HepG2 (cell line): ENCODE data around the gene PCYT2. TPM values are rescaled to one million over a fixed set of nuclear protein-coding genes. Genes with fewer than 3 reads are reported as not detected.

ENCODE experiments used
- AHR ChIP-seq: IDR thresholded peaks from 2 replicates; pipeline ENCODE4 v1.6.1; 2018; ENCODE audit warnings: missing genetic modification reagents, missing compliant biosample characterization
- ARHGAP35 ChIP-seq: sonication (generic); formaldehyde crosslinking; IDR thresholded peaks from 2 replicates; pipeline ENCODE4 v1.9.0; 2022; ENCODE audit warnings: mild to moderate bottlenecking, inconsistent platforms, moderate library complexity, missing genetic modification reagents, borderline replicate concordance
- ARNT2 ChIP-seq: sonication (generic); formaldehyde crosslinking; IDR thresholded peaks from 2 replicates; pipeline ENCODE4 v1.8.0; 2022; ENCODE audit warnings: mild to moderate bottlenecking, low read depth, missing genetic modification reagents, moderate library complexity
- ATF4 ChIP-seq, 2 experiments: fragments of 450-650 bp in 1 of 2; sonication (generic) in 1 of 2; formaldehyde crosslinking; IDR thresholded peaks; 2 replicates each; pipeline versions ENCODE4 v1.5.0 to v1.8.0; 2020 to 2022; ENCODE audit warnings: mild to moderate bottlenecking in 1 of 2, missing genetic modification reagents in 1 of 2
- CBFB ChIP-seq: sonication (generic); formaldehyde crosslinking; IDR thresholded peaks from 2 replicates; pipeline ENCODE4 v1.4.0; 2020; ENCODE audit warnings: missing genetic modification reagents
- EP300 ChIP-seq, 3 experiments: sonication (generic) in 1 of 3; formaldehyde crosslinking in 1 of 3; IDR thresholded peaks; 2 replicates each; pipeline versions ENCODE4 v1.5.1 to v1.6.1; 2011 to 2020; ENCODE audit warnings: low read depth in 2 of 3, low read length in 2 of 3, borderline replicate concordance in 1 of 3, improper control_type of control experiment in 1 of 3, mild to moderate bottlenecking in 1 of 3, missing genetic modification reagents in 1 of 3, moderate library complexity in 1 of 3
- HCFC1 ChIP-seq: fragments of 150-350 bp; IDR thresholded peaks from 2 replicates; pipeline ENCODE4 v1.6.1; 2014; ENCODE audit warnings: low read depth, low read length
- HIC2 ChIP-seq: sonication (generic); formaldehyde crosslinking; IDR thresholded peaks from 2 replicates; pipeline ENCODE4 v1.9.0; 2022; ENCODE audit warnings: low read depth, missing genetic modification reagents
- KAT7 ChIP-seq: IDR thresholded peaks from 2 replicates; pipeline ENCODE4 v1.6.1; 2018; ENCODE audit warnings: borderline replicate concordance, missing compliant biosample characterization
- MTF1 ChIP-seq: sonication (generic); formaldehyde crosslinking; IDR thresholded peaks from 2 replicates; pipeline ENCODE4 v1.5.0; 2020; ENCODE audit warnings: missing genetic modification reagents
- NFYB ChIP-seq: sonication (generic); formaldehyde crosslinking; IDR thresholded peaks from 2 replicates; pipeline ENCODE4 v1.4.0; 2020; ENCODE audit warnings: missing genetic modification reagents
- ZBTB43 ChIP-seq: sonication (generic); formaldehyde crosslinking; conservative IDR thresholded peaks from 2 replicates; pipeline ENCODE4 v1.4.0; 2020; ENCODE audit warnings: missing genetic modification reagents
- ZFP36 ChIP-seq: fragments of 150-350 bp; IDR thresholded peaks from 2 replicates; pipeline ENCODE4 v1.6.1; 2018; ENCODE audit warnings: borderline replicate concordance, low read length, low read depth; ENCODE audit not compliant: partially characterized antibody
- ZNF775 ChIP-seq: sonication (generic); formaldehyde crosslinking; IDR thresholded peaks from 2 replicates; pipeline ENCODE4 v1.4.0; 2020; ENCODE audit warnings: missing genetic modification reagents, mild to moderate bottlenecking, moderate library complexity, borderline replicate concordance
- ZNF891 ChIP-seq: sonication (generic); formaldehyde crosslinking; IDR thresholded peaks from 2 replicates; pipeline ENCODE4 v1.5.0; 2020; ENCODE audit warnings: mild to moderate bottlenecking, missing genetic modification reagents
- polyA plus RNA-seq, 8 experiments: library from polyadenylated mRNA; depleted of rRNA in 3 of 8; stranded (reverse) in 7 of 8; unstranded in 1 of 8; fragments of >200 nt; fragmentation: Illumina TruSeq in 4 of 8; extraction: Trizol in 4 of 8; gene quantifications; 2 replicates each; pipeline versions ENCODE4 v1.2.1 to v1.2.3, GENCODE V29; 2011 to 2016; ENCODE audit warnings: low read depth in 4 of 8, missing spikeins in 1 of 8, mixed read lengths in 1 of 8; ENCODE audit not compliant: insufficient read depth in 1 of 8
- total RNA-seq, 5 experiments: library from RNA; depleted of rRNA; stranded (reverse); fragments of >200 nt; fragmentation: Illumina TruSeq; extraction: Trizol; gene quantifications; 2 replicates each; pipeline ENCODE4 v1.2.3, GENCODE V29; 2016; ENCODE audit warnings: low read depth in 1 of 5
- TF ChIP-seq, protein P1 (sequence below): sonication (generic); formaldehyde crosslinking; IDR thresholded peaks from 2 replicates; pipeline ENCODE4 v1.8.1; 2023; ENCODE audit warnings: missing genetic modification reagents, inconsistent platforms, borderline replicate concordance
- TF ChIP-seq, protein P2 (sequence below): IDR thresholded peaks from 2 replicates; pipeline ENCODE4 v1.6.1; 2012; ENCODE audit warnings: inconsistent platforms
- TF ChIP-seq, protein P3 (sequence below): sonication (generic); formaldehyde crosslinking; IDR thresholded peaks from 2 replicates; pipeline ENCODE4 v1.5.0; 2020; ENCODE audit warnings: mild to moderate bottlenecking, missing genetic modification reagents

PCYT2 gene
- total and polyA plus RNA-seq, 2 of the 13 experiments (the other 11 are each of a cell fraction or from before 2014, with no cell fraction given), result 147 to 297 TPM

- TF ChIP-seq, protein P1, sequence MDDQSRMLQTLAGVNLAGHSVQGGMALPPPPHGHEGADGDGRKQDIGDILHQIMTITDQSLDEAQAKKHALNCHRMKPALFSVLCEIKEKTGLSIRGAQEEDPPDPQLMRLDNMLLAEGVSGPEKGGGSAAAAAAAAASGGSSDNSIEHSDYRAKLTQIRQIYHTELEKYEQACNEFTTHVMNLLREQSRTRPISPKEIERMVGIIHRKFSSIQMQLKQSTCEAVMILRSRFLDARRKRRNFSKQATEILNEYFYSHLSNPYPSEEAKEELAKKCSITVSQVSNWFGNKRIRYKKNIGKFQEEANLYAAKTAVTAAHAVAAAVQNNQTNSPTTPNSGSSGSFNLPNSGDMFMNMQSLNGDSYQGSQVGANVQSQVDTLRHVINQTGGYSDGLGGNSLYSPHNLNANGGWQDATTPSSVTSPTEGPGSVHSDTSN, result no peak
- TF ChIP-seq HCFC1, result peak; percentile 54
- TF ChIP-seq, protein P2, sequence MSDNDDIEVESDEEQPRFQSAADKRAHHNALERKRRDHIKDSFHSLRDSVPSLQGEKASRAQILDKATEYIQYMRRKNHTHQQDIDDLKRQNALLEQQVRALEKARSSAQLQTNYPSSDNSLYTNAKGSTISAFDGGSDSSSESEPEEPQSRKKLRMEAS, result peak; percentile 100
- no peak; a peak in 1 of 4 replicates for TF ChIP-seq EP300 (IDR thresholded peaks at IDR 0.05; ENCODE audit: low read depth in 2 of 2, low read length in 2 of 2)
- TF ChIP-seq EP300 (CRISPR knock-in tag; IDR thresholded peaks at IDR 0.05; ENCODE audit: borderline replicate concordance), result peak; percentile 78
- TF ChIP-seq ATF4 (CRISPR knock-in tag; IDR thresholded peaks at IDR 0.05), result peak in 1 of 2 experiments; percentile 56; a peak in 1 of 4 replicates
- TF ChIP-seq ZNF891 (CRISPR knock-in tag), result peak; percentile 97
- no peak; the same call in 1 of the 2 replicates for TF ChIP-seq NFYB (CRISPR knock-in tag)
- no peak; the same call in 1 of the 2 replicates for TF ChIP-seq HIC2 (CRISPR knock-in tag)
- peak; percentile 96 for TF ChIP-seq ARNT2 (CRISPR knock-in tag)
- TF ChIP-seq CBFB, result peak; percentile 86
- peak; percentile 65; the same call in 1 of the 2 replicates for TF ChIP-seq ZNF775 (CRISPR knock-in tag)
- TF ChIP-seq, protein P3, sequence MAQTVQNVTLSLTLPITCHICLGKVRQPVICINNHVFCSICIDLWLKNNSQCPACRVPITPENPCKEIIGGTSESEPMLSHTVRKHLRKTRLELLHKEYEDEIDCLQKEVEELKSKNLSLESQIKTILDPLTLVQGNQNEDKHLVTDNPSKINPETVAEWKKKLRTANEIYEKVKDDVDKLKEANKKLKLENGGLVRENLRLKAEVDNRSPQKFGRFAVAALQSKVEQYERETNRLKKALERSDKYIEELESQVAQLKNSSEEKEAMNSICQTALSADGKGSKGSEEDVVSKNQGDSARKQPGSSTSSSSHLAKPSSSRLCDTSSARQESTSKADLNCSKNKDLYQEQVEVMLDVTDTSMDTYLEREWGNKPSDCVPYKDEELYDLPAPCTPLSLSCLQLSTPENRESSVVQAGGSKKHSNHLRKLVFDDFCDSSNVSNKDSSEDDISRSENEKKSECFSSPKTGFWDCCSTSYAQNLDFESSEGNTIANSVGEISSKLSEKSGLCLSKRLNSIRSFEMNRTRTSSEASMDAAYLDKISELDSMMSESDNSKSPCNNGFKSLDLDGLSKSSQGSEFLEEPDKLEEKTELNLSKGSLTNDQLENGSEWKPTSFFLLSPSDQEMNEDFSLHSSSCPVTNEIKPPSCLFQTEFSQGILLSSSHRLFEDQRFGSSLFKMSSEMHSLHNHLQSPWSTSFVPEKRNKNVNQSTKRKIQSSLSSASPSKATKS, result no peak; the same call in 1 of the 2 replicates
- TF ChIP-seq ZBTB43 (CRISPR knock-in tag), result peak; percentile 77
- TF ChIP-seq ARHGAP35, result peak; percentile 98
- no peak for TF ChIP-seq AHR
- TF ChIP-seq KAT7, result peak; percentile 79; the same call in 1 of the 2 replicates
- no peak for TF ChIP-seq ZFP36
- TF ChIP-seq MTF1, result no peak
Observed at GRCh38 chr17:81871387-81872230, 39.6 kb downstream of the PCYT2 start (continued).
